ENCODE measurements around the gene ECHS1. TPM values are rescaled to one million over a fixed set of nuclear protein-coding genes. Genes with fewer than 3 reads are reported as not detected.

ECHS1 gene
- total RNA-seq, 1 experiment from 2014 or later, result 58.0 TPM

DNA sequence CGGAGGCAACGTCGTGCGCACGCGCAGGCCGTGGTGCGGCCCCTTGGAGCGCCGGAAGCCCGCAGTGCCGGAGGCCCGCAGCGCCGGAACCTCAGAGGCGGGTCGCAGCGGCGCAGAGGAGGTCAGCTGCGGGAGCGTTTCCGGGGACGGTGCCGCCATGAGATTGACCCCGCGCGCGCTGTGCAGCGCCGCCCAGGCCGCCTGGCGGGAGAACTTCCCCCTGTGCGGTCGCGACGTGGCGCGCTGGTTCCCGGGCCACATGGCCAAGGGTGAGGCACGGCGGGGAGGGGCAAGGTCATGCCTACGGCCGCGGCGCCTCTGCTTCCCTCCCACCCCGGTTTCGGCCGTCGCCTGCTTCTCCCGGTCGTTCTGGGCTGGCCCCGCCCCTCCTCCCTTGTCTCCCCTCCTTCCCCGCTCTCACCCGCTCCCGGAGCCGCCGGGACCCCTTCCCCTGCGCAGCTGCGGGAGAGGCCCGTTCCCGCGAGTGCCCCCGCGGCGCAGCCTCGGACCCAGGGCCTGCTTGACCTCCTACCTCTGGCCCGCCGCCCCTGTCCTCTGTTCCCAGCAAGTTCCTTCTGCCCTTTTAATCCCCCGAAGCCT, 21.0 kb upstream of the ECHS1 start, which contains the start of gene MTG1:
TSS of gene MTG1 (plus strand) at position 94 of the 600 bp plus-strand sequence. CDS start at position 158, 64 bp downstream.
- no TSS peak for BruUV-seq (replicated peaks)
- RAD21 ChIA-PET (ENCODE audit: low non-redundant PET in 1 of 2, low total read pairs in 2 of 2, uncharacterized antibody in 2 of 2, unreplicated experiment in 2 of 2), result no interaction called here
- Histone ChIP-seq H3K4me2 (ENCODE audit: low read length) (peak within 1 kb of the TSS; percentile 80), H3K9ac (ENCODE audit: low read length) (peak within 1 kb of the TSS; percentile 95), H3K4me1 (ENCODE audit: control insufficient read depth in 1 of 2, insufficient read depth in 2 of 2, low read length in 2 of 2) (peaks cover 2 to 11% of the 10 kb centered on the region in 2 experiments), H3K9me3 (ENCODE audit: control insufficient read depth in 1 of 2, insufficient read depth in 1 of 2, low read depth in 1 of 2, low read length in 2 of 2) (no peaks in the 10 kb centered on the region), H3K36me3 (ENCODE audit: control insufficient read depth in 1 of 2, insufficient read depth in 2 of 2, low read length in 2 of 2) (peaks cover 3 to 7% of the 10 kb centered on the region in 2 experiments; a peak in 2 of 4 replicates), H2AFZ (ENCODE audit: low read depth, low read length, poor library complexity, severe bottlenecking) (no peak within 1 kb of the TSS), H4K20me1 (ENCODE audit: insufficient read depth) (no peaks in the 10 kb centered on the region), H3K9me2 (ENCODE audit: insufficient read depth) (no peaks in the 10 kb centered on the region), H3K79me2 (ENCODE audit: insufficient read depth, low read length) (peaks cover 22% of the 10 kb centered on the region), H3K4me3 (replicated peaks in 1 of 2; ENCODE audit: low read depth in 1 of 2, low read length in 2 of 2) (peak within 1 kb of the TSS; percentile 81 to 88), H3K27ac (ENCODE audit: low read depth, low read length) (peak within 1 kb of the TSS; percentile 80), H3K27me3 (ENCODE audit: insufficient read depth, low read length) (no peaks in the 10 kb centered on the region)
- ATAC-seq (peak; percentile 95), DNase-seq (ENCODE audit: low read depth, low spot score) (peak; percentile 70)
- TF ChIP-seq, protein P1, sequence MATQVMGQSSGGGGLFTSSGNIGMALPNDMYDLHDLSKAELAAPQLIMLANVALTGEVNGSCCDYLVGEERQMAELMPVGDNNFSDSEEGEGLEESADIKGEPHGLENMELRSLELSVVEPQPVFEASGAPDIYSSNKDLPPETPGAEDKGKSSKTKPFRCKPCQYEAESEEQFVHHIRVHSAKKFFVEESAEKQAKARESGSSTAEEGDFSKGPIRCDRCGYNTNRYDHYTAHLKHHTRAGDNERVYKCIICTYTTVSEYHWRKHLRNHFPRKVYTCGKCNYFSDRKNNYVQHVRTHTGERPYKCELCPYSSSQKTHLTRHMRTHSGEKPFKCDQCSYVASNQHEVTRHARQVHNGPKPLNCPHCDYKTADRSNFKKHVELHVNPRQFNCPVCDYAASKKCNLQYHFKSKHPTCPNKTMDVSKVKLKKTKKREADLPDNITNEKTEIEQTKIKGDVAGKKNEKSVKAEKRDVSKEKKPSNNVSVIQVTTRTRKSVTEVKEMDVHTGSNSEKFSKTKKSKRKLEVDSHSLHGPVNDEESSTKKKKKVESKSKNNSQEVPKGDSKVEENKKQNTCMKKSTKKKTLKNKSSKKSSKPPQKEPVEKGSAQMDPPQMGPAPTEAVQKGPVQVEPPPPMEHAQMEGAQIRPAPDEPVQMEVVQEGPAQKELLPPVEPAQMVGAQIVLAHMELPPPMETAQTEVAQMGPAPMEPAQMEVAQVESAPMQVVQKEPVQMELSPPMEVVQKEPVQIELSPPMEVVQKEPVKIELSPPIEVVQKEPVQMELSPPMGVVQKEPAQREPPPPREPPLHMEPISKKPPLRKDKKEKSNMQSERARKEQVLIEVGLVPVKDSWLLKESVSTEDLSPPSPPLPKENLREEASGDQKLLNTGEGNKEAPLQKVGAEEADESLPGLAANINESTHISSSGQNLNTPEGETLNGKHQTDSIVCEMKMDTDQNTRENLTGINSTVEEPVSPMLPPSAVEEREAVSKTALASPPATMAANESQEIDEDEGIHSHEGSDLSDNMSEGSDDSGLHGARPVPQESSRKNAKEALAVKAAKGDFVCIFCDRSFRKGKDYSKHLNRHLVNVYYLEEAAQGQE (IDR thresholded peaks at IDR 0.05; ENCODE audit: low read depth), result no peak
- TF ChIP-seq SP1 (IDR thresholded peaks at IDR 0.05; ENCODE audit: low read depth) (no peak; the same call in 1 of the 2 replicates), TCF7L2 (IDR thresholded peaks at IDR 0.05; ENCODE audit: borderline replicate concordance, extremely low read depth, insufficient read depth, insufficient read length) (peak; percentile 26), ELF1 (IDR thresholded peaks at IDR 0.05; ENCODE audit: borderline replicate concordance, low read depth) (no peak; the same call in 1 of the 2 replicates), JUND (IDR thresholded peaks at IDR 0.05) (no peak), ZFX (IDR thresholded peaks at IDR 0.05) (peak; percentile 59; the same call in 1 of the 2 replicates), SRF (IDR thresholded peaks at IDR 0.05; ENCODE audit: low read depth) (peak; percentile 48; the same call in 1 of the 2 replicates), YY1 (IDR thresholded peaks at IDR 0.05; ENCODE audit: extremely low read depth, insufficient replicate concordance, low read depth, low read length) (peak; percentile 23), POLR2A (IDR thresholded peaks at IDR 0.05; ENCODE audit: borderline replicate concordance, extremely low read depth, insufficient read depth, insufficient read length) (peak; percentile 57), POLR2AphosphoS5 (IDR thresholded peaks at IDR 0.05; ENCODE audit: low read depth, low read length) (peak; percentile 80), SIN3A (IDR thresholded peaks at IDR 0.05; ENCODE audit: low read depth) (peak; percentile 60; the same call in 1 of the 2 replicates), EZH2 (IDR thresholded peaks at IDR 0.05) (no peak)
- TF ChIP-seq, protein P2, sequence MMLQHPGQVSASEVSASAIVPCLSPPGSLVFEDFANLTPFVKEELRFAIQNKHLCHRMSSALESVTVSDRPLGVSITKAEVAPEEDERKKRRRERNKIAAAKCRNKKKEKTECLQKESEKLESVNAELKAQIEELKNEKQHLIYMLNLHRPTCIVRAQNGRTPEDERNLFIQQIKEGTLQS (IDR thresholded peaks at IDR 0.05), result no peak
- TF ChIP-seq, protein P3, sequence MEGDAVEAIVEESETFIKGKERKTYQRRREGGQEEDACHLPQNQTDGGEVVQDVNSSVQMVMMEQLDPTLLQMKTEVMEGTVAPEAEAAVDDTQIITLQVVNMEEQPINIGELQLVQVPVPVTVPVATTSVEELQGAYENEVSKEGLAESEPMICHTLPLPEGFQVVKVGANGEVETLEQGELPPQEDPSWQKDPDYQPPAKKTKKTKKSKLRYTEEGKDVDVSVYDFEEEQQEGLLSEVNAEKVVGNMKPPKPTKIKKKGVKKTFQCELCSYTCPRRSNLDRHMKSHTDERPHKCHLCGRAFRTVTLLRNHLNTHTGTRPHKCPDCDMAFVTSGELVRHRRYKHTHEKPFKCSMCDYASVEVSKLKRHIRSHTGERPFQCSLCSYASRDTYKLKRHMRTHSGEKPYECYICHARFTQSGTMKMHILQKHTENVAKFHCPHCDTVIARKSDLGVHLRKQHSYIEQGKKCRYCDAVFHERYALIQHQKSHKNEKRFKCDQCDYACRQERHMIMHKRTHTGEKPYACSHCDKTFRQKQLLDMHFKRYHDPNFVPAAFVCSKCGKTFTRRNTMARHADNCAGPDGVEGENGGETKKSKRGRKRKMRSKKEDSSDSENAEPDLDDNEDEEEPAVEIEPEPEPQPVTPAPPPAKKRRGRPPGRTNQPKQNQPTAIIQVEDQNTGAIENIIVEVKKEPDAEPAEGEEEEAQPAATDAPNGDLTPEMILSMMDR (IDR thresholded peaks at IDR 0.05 in 2 of 3, conservative IDR thresholded peaks at IDR 0.05 in 1 of 3; ENCODE audit: borderline replicate concordance in 1 of 3, insufficient read depth in 1 of 3, low read depth in 2 of 3, low read length in 2 of 3), result no peak
- TF ChIP-seq, protein P4, sequence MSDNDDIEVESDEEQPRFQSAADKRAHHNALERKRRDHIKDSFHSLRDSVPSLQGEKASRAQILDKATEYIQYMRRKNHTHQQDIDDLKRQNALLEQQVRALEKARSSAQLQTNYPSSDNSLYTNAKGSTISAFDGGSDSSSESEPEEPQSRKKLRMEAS (IDR thresholded peaks at IDR 0.05), result peak; percentile 87
- TF ChIP-seq, protein P5, sequence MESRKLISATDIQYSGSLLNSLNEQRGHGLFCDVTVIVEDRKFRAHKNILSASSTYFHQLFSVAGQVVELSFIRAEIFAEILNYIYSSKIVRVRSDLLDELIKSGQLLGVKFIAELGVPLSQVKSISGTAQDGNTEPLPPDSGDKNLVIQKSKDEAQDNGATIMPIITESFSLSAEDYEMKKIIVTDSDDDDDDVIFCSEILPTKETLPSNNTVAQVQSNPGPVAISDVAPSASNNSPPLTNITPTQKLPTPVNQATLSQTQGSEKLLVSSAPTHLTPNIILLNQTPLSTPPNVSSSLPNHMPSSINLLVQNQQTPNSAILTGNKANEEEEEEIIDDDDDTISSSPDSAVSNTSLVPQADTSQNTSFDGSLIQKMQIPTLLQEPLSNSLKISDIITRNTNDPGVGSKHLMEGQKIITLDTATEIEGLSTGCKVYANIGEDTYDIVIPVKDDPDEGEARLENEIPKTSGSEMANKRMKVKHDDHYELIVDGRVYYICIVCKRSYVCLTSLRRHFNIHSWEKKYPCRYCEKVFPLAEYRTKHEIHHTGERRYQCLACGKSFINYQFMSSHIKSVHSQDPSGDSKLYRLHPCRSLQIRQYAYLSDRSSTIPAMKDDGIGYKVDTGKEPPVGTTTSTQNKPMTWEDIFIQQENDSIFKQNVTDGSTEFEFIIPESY (IDR thresholded peaks at IDR 0.05; ENCODE audit: extremely low read depth, insufficient replicate concordance, low read length), result no peak
- intact Hi-C loops (cut with micrococcal nuclease), result no loop called here
- CTCF ChIA-PET, result no interaction called here
- POLR2A ChIA-PET, result no interaction called here
